ENCODE measurements around the gene TMEM143. TPM values are rescaled to one million over a fixed set of nuclear protein-coding genes. Genes with fewer than 3 reads are reported as not detected.
"Not testable (repeated sequence)": the region's sequence is repeated elsewhere in the genome, so short reads cannot be mapped to it uniquely, and the experiment has no call there.

Gene TMEM143
- total RNA-seq, 1 experiment from 2014 or later = 15.2 TPM

DNA sequence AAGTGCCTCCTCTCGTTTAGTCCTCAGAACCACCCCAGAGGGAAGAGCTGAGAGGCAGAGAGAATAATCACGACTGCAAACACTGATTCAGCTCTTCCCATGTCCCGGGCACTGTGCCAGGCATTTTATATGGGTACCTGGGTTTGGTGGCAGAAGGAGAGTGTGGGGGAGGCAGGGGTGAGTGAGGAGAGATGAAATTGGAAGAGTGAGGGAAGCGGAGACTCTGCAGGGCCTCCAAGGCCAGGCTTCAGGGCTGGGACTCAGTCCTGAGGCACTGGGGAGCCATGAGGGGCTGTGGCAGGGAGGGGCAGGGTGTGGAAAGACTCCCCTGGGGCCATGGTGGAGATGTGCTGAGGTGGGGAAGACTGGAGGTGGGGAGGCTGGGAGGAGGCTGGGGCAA lies 9.2 kb upstream of the TMEM143 start:
- no peaks in the 10 kb centered on the region for H3K36me3 Mint-ChIP-seq (ENCODE audit: insufficient read depth in 1 of 3, low read depth in 3 of 3)
- no peak overlapping the region for H2BK12ac ChIP-seq (ENCODE audit: insufficient read length, low read depth, low read length)
- no peak for DNase-seq
- H3K4me2 ChIP-seq (ENCODE audit: insufficient read depth, insufficient read length, low read length) = no peak overlapping the region
- peaks cover 45% of the 10 kb centered on the region for H3K27me3 Mint-ChIP-seq (ENCODE audit: low read depth)
- H4K91ac ChIP-seq (ENCODE audit: insufficient read length, low read depth, low read length) = no peak overlapping the region
- no peak overlapping the region for H2BK20ac ChIP-seq (ENCODE audit: low read depth, low read length, poor library complexity, severe bottlenecking)
- H3K27ac Mint-ChIP-seq = no peak overlapping the region; a peak in 1 of 7 replicates
- no peak overlapping the region for H3K23ac ChIP-seq (ENCODE audit: insufficient read length, low read depth, low read length)
- H4K8ac ChIP-seq (replicated peaks; ENCODE audit: insufficient read length, low read depth, low read length) = no peak overlapping the region
- no peaks in the 10 kb centered on the region for H3K9me3 ChIP-seq (ENCODE audit: control insufficient read depth, low read depth, low read length)
- H4K20me1 ChIP-seq (ENCODE audit: control insufficient read depth, insufficient read depth, insufficient read length) = no peaks in the 10 kb centered on the region
- no peaks in the 10 kb centered on the region for H3K79me1 ChIP-seq (ENCODE audit: insufficient read depth, low read depth, low read length, poor library complexity, severe bottlenecking)
- no peaks in the 10 kb centered on the region for H3K9me3 Mint-ChIP-seq
- no CpG with 5 or more reads among the region's 4 CpGs for WGBS (ENCODE audit: extremely low coverage, insufficient read length, low lambda C conversion rate)
- H3K27me3 ChIP-seq (ENCODE audit: insufficient read depth, low read length) = no peaks in the 10 kb centered on the region; the same call in 1 of the 2 replicates
- no peak overlapping the region for H4K5ac ChIP-seq (ENCODE audit: insufficient read length, low read depth, low read length)
- no peak overlapping the region for H3K27ac ChIP-seq (ENCODE audit: insufficient read length, low read depth, low read length)
- H2AK5ac ChIP-seq (ENCODE audit: insufficient read length, low read length) = no peak overlapping the region
- peaks cover 5 to 16% of the 10 kb centered on the region in 2 experiments; a peak in 3 of 4 replicates for H3K4me1 Mint-ChIP-seq
- H3K18ac ChIP-seq (ENCODE audit: insufficient read length, low read depth, low read length) = no peak overlapping the region
- no peak overlapping the region for H2BK5ac ChIP-seq (ENCODE audit: insufficient read length, low read length)
- TF ChIP-seq, protein P1, sequence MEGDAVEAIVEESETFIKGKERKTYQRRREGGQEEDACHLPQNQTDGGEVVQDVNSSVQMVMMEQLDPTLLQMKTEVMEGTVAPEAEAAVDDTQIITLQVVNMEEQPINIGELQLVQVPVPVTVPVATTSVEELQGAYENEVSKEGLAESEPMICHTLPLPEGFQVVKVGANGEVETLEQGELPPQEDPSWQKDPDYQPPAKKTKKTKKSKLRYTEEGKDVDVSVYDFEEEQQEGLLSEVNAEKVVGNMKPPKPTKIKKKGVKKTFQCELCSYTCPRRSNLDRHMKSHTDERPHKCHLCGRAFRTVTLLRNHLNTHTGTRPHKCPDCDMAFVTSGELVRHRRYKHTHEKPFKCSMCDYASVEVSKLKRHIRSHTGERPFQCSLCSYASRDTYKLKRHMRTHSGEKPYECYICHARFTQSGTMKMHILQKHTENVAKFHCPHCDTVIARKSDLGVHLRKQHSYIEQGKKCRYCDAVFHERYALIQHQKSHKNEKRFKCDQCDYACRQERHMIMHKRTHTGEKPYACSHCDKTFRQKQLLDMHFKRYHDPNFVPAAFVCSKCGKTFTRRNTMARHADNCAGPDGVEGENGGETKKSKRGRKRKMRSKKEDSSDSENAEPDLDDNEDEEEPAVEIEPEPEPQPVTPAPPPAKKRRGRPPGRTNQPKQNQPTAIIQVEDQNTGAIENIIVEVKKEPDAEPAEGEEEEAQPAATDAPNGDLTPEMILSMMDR (conservative IDR thresholded peaks at IDR 0.05) = no peak
- H2AFZ ChIP-seq (ENCODE audit: low read length) = no peak overlapping the region
- H3K9ac ChIP-seq (ENCODE audit: extremely low read depth, insufficient read length, low read length) = no peak overlapping the region
- no peaks in the 10 kb centered on the region for H3K23me2 ChIP-seq (ENCODE audit: insufficient read length, low read depth, low read length, poor library complexity, severe bottlenecking)
- H3K4me1 ChIP-seq (ENCODE audit: insufficient read depth, low read length) = no peaks in the 10 kb centered on the region
- H2BK120ac ChIP-seq (ENCODE audit: low read depth, low read length, poor library complexity, severe bottlenecking) = no peak overlapping the region
- no peak overlapping the region for H3K4ac ChIP-seq (ENCODE audit: low read depth, low read length)
- H3K56ac ChIP-seq (ENCODE audit: insufficient read length, low read depth, low read length) = no peak overlapping the region
- no peak overlapping the region; the same call in 1 of the 2 replicates for H3K14ac ChIP-seq (ENCODE audit: insufficient read depth, low read length)
- no peak overlapping the region for H3K4me3 Mint-ChIP-seq
- no peak overlapping the region for H2BK15ac ChIP-seq (ENCODE audit: low read depth, low read length)
- 0 out of 2 replicates have a peak, but pooled peaks cover 1% of the 10 kb centered on the region for H3K79me2 ChIP-seq (ENCODE audit: insufficient read depth, low read length)
- H3T11ph ChIP-seq (ENCODE audit: low read length) = no peak overlapping the region

DNA sequence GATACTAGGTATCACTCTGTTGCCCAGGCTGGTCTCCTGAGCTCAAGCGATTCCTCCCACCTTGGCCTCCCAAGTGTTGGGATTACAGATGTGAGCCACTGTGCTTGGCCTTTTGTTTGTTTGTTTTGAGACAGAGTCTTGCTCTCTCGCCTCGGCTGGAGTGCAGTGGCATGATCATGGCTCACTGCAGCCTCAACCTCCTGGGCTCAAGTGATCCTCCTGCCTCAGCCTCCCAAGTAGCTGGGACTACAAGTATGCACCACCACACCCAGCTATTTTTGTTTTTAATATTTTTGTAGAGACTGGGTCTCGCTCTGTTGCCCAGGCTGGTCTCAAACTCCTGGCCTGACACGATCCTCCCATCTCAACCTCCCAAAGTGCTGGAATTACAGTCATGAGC lies 8.0 kb upstream of the TMEM143 start:
- no CpG with 5 or more reads among the region's 5 CpGs for WGBS (ENCODE audit: extremely low coverage, insufficient read length, low lambda C conversion rate)
- H4K5ac ChIP-seq (ENCODE audit: insufficient read length, low read depth, low read length); H4K20me1 ChIP-seq (ENCODE audit: control insufficient read depth, insufficient read depth, insufficient read length); H2AFZ ChIP-seq (ENCODE audit: low read length); H3T11ph ChIP-seq (ENCODE audit: low read length); H2BK15ac ChIP-seq (ENCODE audit: low read depth, low read length); H2BK5ac ChIP-seq (ENCODE audit: insufficient read length, low read length); H3K14ac ChIP-seq (ENCODE audit: insufficient read depth, low read length); H3K56ac ChIP-seq (ENCODE audit: insufficient read length, low read depth, low read length); H2BK20ac ChIP-seq (ENCODE audit: low read depth, low read length, poor library complexity, severe bottlenecking); H3K4me1 ChIP-seq (ENCODE audit: insufficient read depth, low read length); H3K36me3 Mint-ChIP-seq (ENCODE audit: insufficient read depth in 1 of 3, low read depth in 3 of 3); H3K79me1 ChIP-seq (ENCODE audit: insufficient read depth, low read depth, low read length, poor library complexity, severe bottlenecking); H3K79me2 ChIP-seq (ENCODE audit: insufficient read depth, low read length); H2BK120ac ChIP-seq (ENCODE audit: low read depth, low read length, poor library complexity, severe bottlenecking); H3K4ac ChIP-seq (ENCODE audit: low read depth, low read length); H3K23me2 ChIP-seq (ENCODE audit: insufficient read length, low read depth, low read length, poor library complexity, severe bottlenecking); H3K4me2 ChIP-seq (ENCODE audit: insufficient read depth, insufficient read length, low read length); H3K23ac ChIP-seq (ENCODE audit: insufficient read length, low read depth, low read length); H4K91ac ChIP-seq (ENCODE audit: insufficient read length, low read depth, low read length); H2BK12ac ChIP-seq (ENCODE audit: insufficient read length, low read depth, low read length); H3K9ac ChIP-seq (ENCODE audit: extremely low read depth, insufficient read length, low read length); DNase-seq; H3K4me3 Mint-ChIP-seq; H3K9me3 Mint-ChIP-seq; H2AK5ac ChIP-seq (ENCODE audit: insufficient read length, low read length); H3K27me3 ChIP-seq (ENCODE audit: insufficient read depth, low read length); H3K9me3 ChIP-seq (ENCODE audit: control insufficient read depth, low read depth, low read length); H3K27ac Mint-ChIP-seq; H4K8ac ChIP-seq (replicated peaks; ENCODE audit: insufficient read length, low read depth, low read length); H3K27ac ChIP-seq (ENCODE audit: insufficient read length, low read depth, low read length); H3K18ac ChIP-seq (ENCODE audit: insufficient read length, low read depth, low read length): not testable (repeated sequence)
- Mint-ChIP-seq H3K27me3 (ENCODE audit: low read depth) (peaks cover 47% of the 10 kb centered on the region), H3K4me1 (peaks cover 5 to 16% of the 10 kb centered on the region in 2 experiments; a peak in 3 of 4 replicates)
